CD4-positive, alpha-beta memory T cell (primary cell): ENCODE results near the gene PRKG1. TPM values are rescaled to one million over a fixed set of nuclear protein-coding genes. Genes with fewer than 3 reads are reported as not detected.

Experiments
- CTCF ChIA-PET: fragments of 350-600 bp; sonication (Branson Sonifier 250); formaldehyde crosslinking; loops from one replicate; lab custom pipeline; 2021; ENCODE audit warnings: inconsistent platforms; ENCODE audit not compliant: partially characterized antibody; lab: Charles Lee
- POLR2A ChIA-PET: fragments of 350-600 bp; sonication (Branson Sonifier 250); formaldehyde crosslinking; loops from one replicate; lab custom pipeline; 2021; ENCODE audit not compliant: partially characterized antibody; lab: Charles Lee
- DNase-seq, 5 donors: peaks; one replicate each; pipeline versions ENCODE4 v3.0.0 to v3.0.0-alpha.2; 2020 to 2022; ENCODE audit warnings: mixed read lengths in 1 of 5
- H3K27ac ChIP-seq: one replicate; pipeline ENCODE4 v1.7.0; 2013; ENCODE audit warnings: low read depth, low read length
- H3K27me3 ChIP-seq: 2 replicates; pipeline ENCODE4 v1.7.0; 2013; ENCODE audit warnings: mild to moderate bottlenecking, low read length, moderate library complexity; ENCODE audit not compliant: insufficient read depth
- H3K36me3 ChIP-seq: 2 replicates; pipeline ENCODE4 v1.7.0; 2013; ENCODE audit warnings: mild to moderate bottlenecking, low read length, moderate library complexity; ENCODE audit not compliant: insufficient read depth
- H3K4me1 ChIP-seq: 2 replicates; pipeline ENCODE4 v1.7.0; 2013; ENCODE audit warnings: mild to moderate bottlenecking, low read length, moderate library complexity; ENCODE audit not compliant: insufficient read depth
- H3K4me3 ChIP-seq, 2 donors: one replicate each; pipeline ENCODE4 v1.7.0; 2013; ENCODE audit warnings: low read length in 2 of 2, mild to moderate bottlenecking in 1 of 2
- H3K9me3 ChIP-seq, 2 donors: one replicate each; pipeline ENCODE4 v1.7.0; 2013; ENCODE audit warnings: low read length in 2 of 2, control low read depth in 1 of 2; ENCODE audit not compliant: control insufficient read depth in 1 of 2
- H3K27ac Mint-ChIP-seq, 7 donors: one replicate each; pipeline ENCODE4 v1.8.0; 2020 to 2021; ENCODE audit warnings: mixed read lengths in 7 of 7, mild to moderate bottlenecking in 6 of 7, inconsistent platforms in 3 of 7, moderate library complexity in 3 of 7
- H3K27me3 Mint-ChIP-seq, 2 donors: one replicate each; pipeline ENCODE4 v1.8.0; 2020 to 2021; ENCODE audit warnings: mixed read lengths in 2 of 2
- H3K36me3 Mint-ChIP-seq, 2 donors: one replicate each; pipeline ENCODE4 v1.8.0; 2020 to 2021; ENCODE audit warnings: mixed read lengths in 2 of 2, inconsistent platforms in 1 of 2, mild to moderate bottlenecking in 1 of 2
- H3K4me1 Mint-ChIP-seq, 4 donors: one replicate each; pipeline ENCODE4 v1.8.0; 2020 to 2021; ENCODE audit warnings: mixed read lengths in 4 of 4, mild to moderate bottlenecking in 1 of 4
- H3K4me3 Mint-ChIP-seq, 8 donors: one replicate each; pipeline ENCODE4 v1.8.0; 2020 to 2021; ENCODE audit warnings: mixed read lengths in 8 of 8, mild to moderate bottlenecking in 7 of 8, moderate library complexity in 6 of 8, inconsistent platforms in 3 of 8
- H3K9me3 Mint-ChIP-seq, 8 donors: one replicate each; pipeline ENCODE4 v1.8.0; 2020 to 2021; ENCODE audit warnings: mixed read lengths in 8 of 8, mild to moderate bottlenecking in 5 of 8, inconsistent platforms in 3 of 8, moderate library complexity in 1 of 8
- intact Hi-C: fragments of 100-400 bp; cut with micrococcal nuclease; formaldehyde crosslinking; loops from one replicate; pipeline ENCODE4 v1.15.1; 2023
- polyA plus RNA-seq, 2 donors: library from polyadenylated mRNA; unstranded; fragments of 300-500 nt; fragmentation: Illumina TruSeq; gene quantifications; one replicate each; pipeline ENCODE4 v1.2.3, GENCODE V29; 2021
- total RNA-seq, 2 experiments: library from RNA; stranded (reverse); gene quantifications; one replicate each; pipeline ENCODE4 v1.2.3, GENCODE V29; 2021

Gene PRKG1
- total and polyA plus RNA-seq, 4 experiments from 2014 or later, result 0.06 to 0.20 TPM; not detected in 2

- Histone ChIP-seq H3K4me1 (no peaks in the 10 kb centered on the region), H3K36me3 (no peaks in the 10 kb centered on the region), H3K9me3 (no peaks in the 10 kb centered on the region), H3K27ac (no peak overlapping the region), H3K4me3 (no peak overlapping the region), H3K27me3 (no peaks in the 10 kb centered on the region)
- Mint-ChIP-seq H3K27ac (no peak overlapping the region), H3K36me3 (no peaks in the 10 kb centered on the region), H3K27me3 (peaks cover 2 to 3% of the 10 kb centered on the region in 2 donors), H3K9me3 (peaks cover 2 to 15% (median 8%) of the 10 kb centered on the region in 8 donors), H3K4me3 (no peak overlapping the region), H3K4me1 (no peaks in the 10 kb centered on the region)
- DNase-seq, result no peak
- POLR2A ChIA-PET, result no interaction called here
- intact Hi-C loops, result no loop called here
- CTCF ChIA-PET, result no interaction called here
Measured at GRCh38 chr10:51770709-51771108, 696.4 kb downstream of the PRKG1 start.

- no peak overlapping the region for H3K4me3 Mint-ChIP-seq
- H3K27me3 Mint-ChIP-seq, result peaks cover 0 to 2% of the 10 kb centered on the region in 2 donors
- Histone ChIP-seq H3K27me3 (no peaks in the 10 kb centered on the region), H3K27ac (no peak overlapping the region), H3K9me3 (no peaks in the 10 kb centered on the region), H3K4me1 (no peaks in the 10 kb centered on the region), H3K36me3 (no peaks in the 10 kb centered on the region), H3K4me3 (no peak overlapping the region)
- H3K36me3 Mint-ChIP-seq, result no peaks in the 10 kb centered on the region
- CTCF ChIA-PET, result no interaction called here
- no peak for DNase-seq
- intact Hi-C loops, result no loop called here
- H3K9me3 Mint-ChIP-seq, result peaks cover 0 to under 1% (median 0%) of the 10 kb centered on the region in 8 donors
- POLR2A ChIA-PET, result no interaction called here
- no peaks in the 10 kb centered on the region for H3K4me1 Mint-ChIP-seq
- no peak overlapping the region for H3K27ac Mint-ChIP-seq
Measured at GRCh38 chr10:51772387-51772786, 698.1 kb downstream of the PRKG1 start.

GRCh38 chr10:51773681-51774080 is 699.4 kb downstream of the PRKG1 start:
- Mint-ChIP-seq H3K4me3 (no peak overlapping the region), H3K4me1 (no peaks in the 10 kb centered on the region), H3K27me3 (peaks cover 0 to 2% of the 10 kb centered on the region in 2 donors), H3K27ac (no peak overlapping the region), H3K9me3 (no peaks in the 10 kb centered on the region), H3K36me3 (no peaks in the 10 kb centered on the region)
- Histone ChIP-seq H3K9me3 (no peaks in the 10 kb centered on the region), H3K36me3 (no peaks in the 10 kb centered on the region), H3K27ac (no peak overlapping the region), H3K27me3 (no peaks in the 10 kb centered on the region), H3K4me3 (no peak overlapping the region), H3K4me1 (no peaks in the 10 kb centered on the region)
- no peak for DNase-seq
- intact Hi-C loops, result no loop called here
- ChIA-PET CTCF (interaction anchor here (1.9 kb wide), 1 partner anchor 11 kb away, joined by 4 read pairs; no protein-coding TSS in a partner anchor), POLR2A (no interaction called here)

- Mint-ChIP-seq H3K9me3 (peaks cover 0 to 2% (median 0%) of the 10 kb centered on the region in 8 donors), H3K27me3 (no peaks in the 10 kb centered on the region), H3K36me3 (no peaks in the 10 kb centered on the region), H3K4me3 (no peak overlapping the region), H3K27ac (no peak overlapping the region), H3K4me1 (no peaks in the 10 kb centered on the region)
- Histone ChIP-seq H3K36me3 (no peaks in the 10 kb centered on the region), H3K27me3 (no peaks in the 10 kb centered on the region), H3K4me3 (no peak overlapping the region), H3K9me3 (no peaks in the 10 kb centered on the region), H3K27ac (no peak overlapping the region), H3K4me1 (no peaks in the 10 kb centered on the region)
- ChIA-PET CTCF (no interaction called here), POLR2A (no interaction called here)
- intact Hi-C loops, result no loop called here
- DNase-seq, result no peak
Measured at GRCh38 chr10:51783941-51784340, 709.7 kb downstream of the PRKG1 start.

GRCh38 chr10:51786016-51786683 is 711.9 kb downstream of the PRKG1 start:
- ChIA-PET CTCF (interaction anchor here (0.7 kb wide), 1 partner anchor 24 kb away, joined by 3 read pairs; no protein-coding TSS in a partner anchor), POLR2A (no interaction called here)
- Mint-ChIP-seq H3K27ac (no peak overlapping the region), H3K4me3 (no peak overlapping the region), H3K4me1 (no peaks in the 10 kb centered on the region), H3K9me3 (peaks cover 0 to 3% (median 0%) of the 10 kb centered on the region in 8 donors), H3K27me3 (no peaks in the 10 kb centered on the region), H3K36me3 (no peaks in the 10 kb centered on the region)
- Histone ChIP-seq H3K9me3 (no peaks in the 10 kb centered on the region), H3K27ac (no peak overlapping the region), H3K4me3 (no peak overlapping the region), H3K27me3 (no peaks in the 10 kb centered on the region), H3K36me3 (no peaks in the 10 kb centered on the region), H3K4me1 (no peaks in the 10 kb centered on the region)
- DNase-seq, result no peak
- intact Hi-C loops, result no loop called here

GRCh38 chr10:51786684-51787035 is 712.4 kb downstream of the PRKG1 start:
- H3K27me3 ChIP-seq, result no peaks in the 10 kb centered on the region
- no peak overlapping the region for H3K4me3 Mint-ChIP-seq
- no peaks in the 10 kb centered on the region for H3K36me3 Mint-ChIP-seq
- H3K4me3 ChIP-seq, result no peak overlapping the region
- no peaks in the 10 kb centered on the region for H3K36me3 ChIP-seq
- intact Hi-C loops, result no loop called here
- no peaks in the 10 kb centered on the region for H3K4me1 ChIP-seq
- no peaks in the 10 kb centered on the region for H3K4me1 Mint-ChIP-seq
- ChIA-PET CTCF (no interaction called here), POLR2A (no interaction called here)
- peaks cover 0 to under 1% of the 10 kb centered on the region in 2 donors for H3K27me3 Mint-ChIP-seq
- DNase-seq, result no peak
- no peak overlapping the region for H3K27ac ChIP-seq
- no peak overlapping the region for H3K27ac Mint-ChIP-seq
- H3K9me3 ChIP-seq, result no peaks in the 10 kb centered on the region
- H3K9me3 Mint-ChIP-seq, result peaks cover 2 to 7% (median 3%) of the 10 kb centered on the region in 8 donors

GRCh38 chr10:51788273-51788672 is 714.0 kb downstream of the PRKG1 start:
- peaks cover 5 to 21% (median 14%) of the 10 kb centered on the region in 8 donors for H3K9me3 Mint-ChIP-seq
- H3K27me3 Mint-ChIP-seq, result peaks cover 0 to 1% of the 10 kb centered on the region in 2 donors
- ChIA-PET CTCF (no interaction called here), POLR2A (no interaction called here)
- no peaks in the 10 kb centered on the region for H3K36me3 Mint-ChIP-seq
- H3K27ac ChIP-seq, result no peak overlapping the region
- intact Hi-C loops, result no loop called here
- no peak overlapping the region for H3K4me3 Mint-ChIP-seq
- H3K36me3 ChIP-seq, result no peaks in the 10 kb centered on the region
- no peaks in the 10 kb centered on the region for H3K4me1 Mint-ChIP-seq
- H3K27ac Mint-ChIP-seq, result no peak overlapping the region
- H3K9me3 ChIP-seq, result no peaks in the 10 kb centered on the region
- H3K4me1 ChIP-seq, result no peaks in the 10 kb centered on the region
- DNase-seq, result no peak
- H3K27me3 ChIP-seq, result no peaks in the 10 kb centered on the region
- no peak overlapping the region for H3K4me3 ChIP-seq
